ENCODE data around the gene PTPN12.

- TF ChIP-seq GATA2 (IDR thresholded peaks at IDR 0.05; ENCODE audit: low read depth, low read length) (no peak), GATA3 (IDR thresholded peaks at IDR 0.05; ENCODE audit: low read depth, low read length) (no peak)
Observed at GRCh38 chr7:77538281-77539212, 1.5 kb downstream of the PTPN12 start.

Measured in SH-SY5Y (cell line).